ENCODE data around the gene OMG.

The OMG gene

DNA sequence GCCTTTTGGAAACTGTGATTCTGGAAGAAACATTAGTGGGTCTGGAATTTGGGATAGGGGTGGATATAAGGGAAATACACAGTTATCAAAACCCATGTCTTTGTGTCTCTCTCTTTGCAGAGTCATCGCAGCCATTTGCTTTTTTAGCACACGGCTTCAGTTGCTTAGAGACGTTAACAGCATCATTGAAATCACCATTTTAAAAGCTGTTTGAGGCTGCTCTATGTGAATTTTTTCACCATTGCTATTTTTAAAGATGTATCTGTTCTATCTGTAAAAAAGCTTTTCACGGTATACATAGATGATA lies 47.3 kb downstream of the OMG start:
- Mint-ChIP-seq H3K4me3 (no peak overlapping the region), H3K36me3 (ENCODE audit: low read depth) (peaks cover 55% of the 10 kb centered on the region)

DNA sequence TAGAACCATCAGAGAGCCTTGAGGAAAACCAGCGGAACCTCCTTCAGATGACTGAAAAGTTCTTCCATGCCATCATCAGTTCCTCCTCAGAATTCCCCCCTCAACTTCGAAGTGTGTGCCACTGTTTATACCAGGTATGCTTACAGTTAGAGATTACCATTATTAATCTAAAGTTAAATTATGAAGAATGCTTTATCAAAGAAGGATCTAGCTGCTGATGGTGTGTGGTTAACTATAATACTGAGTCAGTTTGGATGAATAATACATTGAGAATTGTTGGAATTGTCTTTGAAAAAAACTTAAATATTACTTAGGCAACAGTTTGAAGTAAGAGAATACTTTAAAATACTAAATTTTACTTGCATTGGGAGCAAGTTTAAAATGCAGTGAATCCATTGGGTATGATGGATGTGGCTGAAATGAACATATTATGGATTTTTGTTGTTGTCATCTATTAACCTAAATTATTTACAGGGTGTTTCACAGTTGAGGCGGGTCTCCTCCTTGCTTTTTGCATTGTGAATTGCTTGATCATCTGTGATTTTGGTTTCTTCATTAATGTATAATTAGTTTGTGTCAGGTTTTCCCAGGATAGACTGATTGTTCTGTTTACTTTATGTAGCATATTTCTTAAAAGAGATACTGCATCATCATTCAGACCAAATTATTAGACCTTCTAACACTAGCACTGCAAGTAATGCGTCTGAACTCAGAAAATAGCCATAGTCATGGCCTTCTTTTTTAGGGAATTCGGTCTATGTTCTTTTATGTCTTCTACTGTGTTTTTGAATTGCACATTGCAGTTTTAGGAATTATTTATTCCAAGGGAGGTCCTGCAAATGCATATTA lies 47.8 kb downstream of the OMG start:
- Mint-ChIP-seq H3K4me3 (no peak overlapping the region), H3K9me3 (no peaks in the 10 kb centered on the region), H3K27ac (no peak overlapping the region), H3K36me3 (ENCODE audit: low read depth) (peaks cover 60% of the 10 kb centered on the region), H3K27me3 (ENCODE audit: low read depth) (no peaks in the 10 kb centered on the region), H3K4me1 (no peaks in the 10 kb centered on the region)
- TF ChIP-seq, protein P1, sequence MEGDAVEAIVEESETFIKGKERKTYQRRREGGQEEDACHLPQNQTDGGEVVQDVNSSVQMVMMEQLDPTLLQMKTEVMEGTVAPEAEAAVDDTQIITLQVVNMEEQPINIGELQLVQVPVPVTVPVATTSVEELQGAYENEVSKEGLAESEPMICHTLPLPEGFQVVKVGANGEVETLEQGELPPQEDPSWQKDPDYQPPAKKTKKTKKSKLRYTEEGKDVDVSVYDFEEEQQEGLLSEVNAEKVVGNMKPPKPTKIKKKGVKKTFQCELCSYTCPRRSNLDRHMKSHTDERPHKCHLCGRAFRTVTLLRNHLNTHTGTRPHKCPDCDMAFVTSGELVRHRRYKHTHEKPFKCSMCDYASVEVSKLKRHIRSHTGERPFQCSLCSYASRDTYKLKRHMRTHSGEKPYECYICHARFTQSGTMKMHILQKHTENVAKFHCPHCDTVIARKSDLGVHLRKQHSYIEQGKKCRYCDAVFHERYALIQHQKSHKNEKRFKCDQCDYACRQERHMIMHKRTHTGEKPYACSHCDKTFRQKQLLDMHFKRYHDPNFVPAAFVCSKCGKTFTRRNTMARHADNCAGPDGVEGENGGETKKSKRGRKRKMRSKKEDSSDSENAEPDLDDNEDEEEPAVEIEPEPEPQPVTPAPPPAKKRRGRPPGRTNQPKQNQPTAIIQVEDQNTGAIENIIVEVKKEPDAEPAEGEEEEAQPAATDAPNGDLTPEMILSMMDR (IDR thresholded peaks at IDR 0.05; ENCODE audit: unreplicated experiment in 3 of 3) = no peak

More for the DNA sequence above, 47.3 kb downstream of the OMG start:
- no peak overlapping the region for H3K27ac Mint-ChIP-seq
- H3K27me3 Mint-ChIP-seq (ENCODE audit: low read depth) = no peaks in the 10 kb centered on the region
- TF ChIP-seq, protein P1 (IDR thresholded peaks at IDR 0.05; ENCODE audit: unreplicated experiment in 3 of 3) = no peak
- H3K4me1 Mint-ChIP-seq = peaks cover 3% of the 10 kb centered on the region
- no peaks in the 10 kb centered on the region for H3K9me3 Mint-ChIP-seq
